Astrocyte (in vitro differentiated cells and primary cell): ENCODE data around the gene PKHD1. TPM values are rescaled to one million over a fixed set of nuclear protein-coding genes. Genes with fewer than 3 reads are reported as not detected.
"Not testable (repeated sequence)": the region's sequence is repeated elsewhere in the genome, so short reads cannot be mapped to it uniquely, and the experiment has no call there.

Source experiments
- DNase-seq: peaks from one replicate; pipeline ENCODE4 v3.0.0-alpha.2; 2010; ENCODE audit warnings: low read depth
- FAIRE-seq: peaks from 2 replicates; lab custom pipeline; 2011; peaks lifted over from hg19 to GRCh38; lab: Jason Lieb, UNC
- H2AFZ ChIP-seq: 2 replicates; pipeline ENCODE4 v1.6.0; 2012; ENCODE audit warnings: low read depth, low read length, inconsistent platforms
- H3K27ac ChIP-seq: 2 replicates; pipeline ENCODE4 v1.5.1; 2011; ENCODE audit warnings: low read depth, low read length, inconsistent platforms
- H3K27me3 ChIP-seq: 2 replicates; pipeline ENCODE4 v1.6.0; 2011; ENCODE audit warnings: low read length, inconsistent platforms; ENCODE audit not compliant: insufficient read depth
- H3K36me3 ChIP-seq: 2 replicates; pipeline ENCODE4 v1.5.1; 2011; ENCODE audit warnings: low read length, inconsistent platforms; ENCODE audit not compliant: insufficient read depth
- H3K4me1 ChIP-seq: 2 replicates; pipeline ENCODE4 v1.5.1; 2011; ENCODE audit warnings: low read length, inconsistent platforms; ENCODE audit not compliant: insufficient read depth
- H3K4me2 ChIP-seq: 2 replicates; pipeline ENCODE4 v1.6.0; 2012; ENCODE audit warnings: low read length, inconsistent platforms
- H3K4me3 ChIP-seq: 2 replicates; pipeline ENCODE4 v1.5.1; 2011; ENCODE audit warnings: low read depth, mild to moderate bottlenecking, low read length, inconsistent platforms; ENCODE audit not compliant: insufficient read depth
- H3K79me2 ChIP-seq: 2 replicates; pipeline ENCODE4 v1.6.0; 2012; ENCODE audit warnings: mild to moderate bottlenecking, low read length, inconsistent platforms; ENCODE audit not compliant: insufficient read depth
- H3K9ac ChIP-seq: 2 replicates; pipeline ENCODE4 v1.6.0; 2012; ENCODE audit warnings: mild to moderate bottlenecking, low read length, inconsistent platforms
- H3K9me3 ChIP-seq: 2 replicates; pipeline ENCODE4 v1.5.1; 2012; ENCODE audit warnings: low read depth, mild to moderate bottlenecking, low read length, inconsistent platforms; ENCODE audit not compliant: insufficient read depth
- H4K20me1 ChIP-seq: 2 replicates; pipeline ENCODE4 v1.6.0; 2012; ENCODE audit warnings: low read length, inconsistent platforms; ENCODE audit not compliant: insufficient read depth
- H3K27ac Mint-ChIP-seq: one replicate; pipeline ENCODE4 v1.8.0; 2021; ENCODE audit warnings: mild to moderate bottlenecking, mixed read lengths; ENCODE audit not compliant: unreplicated experiment
- H3K27me3 Mint-ChIP-seq: one replicate; pipeline ENCODE4 v1.8.0; 2021; ENCODE audit warnings: low read depth, mixed read lengths; ENCODE audit not compliant: unreplicated experiment
- H3K36me3 Mint-ChIP-seq: one replicate; pipeline ENCODE4 v1.8.0; 2021; ENCODE audit warnings: low read depth, mixed read lengths; ENCODE audit not compliant: unreplicated experiment
- H3K4me1 Mint-ChIP-seq: one replicate; pipeline ENCODE4 v1.8.0; 2021; ENCODE audit warnings: low read depth, mixed read lengths; ENCODE audit not compliant: unreplicated experiment
- H3K4me3 Mint-ChIP-seq: one replicate; pipeline ENCODE4 v1.8.0; 2021; ENCODE audit warnings: mild to moderate bottlenecking, moderate library complexity, mixed read lengths; ENCODE audit not compliant: unreplicated experiment
- H3K9me3 Mint-ChIP-seq: one replicate; pipeline ENCODE4 v1.8.0; 2021; ENCODE audit warnings: mild to moderate bottlenecking, mixed read lengths; ENCODE audit not compliant: unreplicated experiment
- CTCF ChIP-seq: IDR thresholded peaks from 2 replicates; pipeline ENCODE4 v1.5.1; 2011; ENCODE audit warnings: low read depth, mild to moderate bottlenecking, inconsistent platforms, low read length, moderate library complexity; ENCODE audit not compliant: insufficient read depth
- EZH2 ChIP-seq: IDR thresholded peaks from 2 replicates; pipeline ENCODE4 v1.6.1; 2012; ENCODE audit warnings: mild to moderate bottlenecking, low read length, inconsistent platforms; ENCODE audit not compliant: insufficient read depth
- total RNA-seq: library from RNA; stranded (reverse); gene quantifications from 2 replicates; pipeline ENCODE4 v1.2.1, GENCODE V29; 2021

The PKHD1 gene
- total RNA-seq, 1 donor from 2014 or later: 0.16 TPM

GRCh38 chr6:51927450-51927849 is 160.0 kb downstream of the PKHD1 start:
- Mint-ChIP-seq H3K36me3 (no peaks in the 10 kb centered on the region), H3K4me3 (no peak overlapping the region), H3K27ac (no peak overlapping the region), H3K4me1 (no peaks in the 10 kb centered on the region), H3K9me3 (no peaks in the 10 kb centered on the region), H3K27me3 (peaks cover 3% of the 10 kb centered on the region)
- no peaks in the 10 kb centered on the region for H3K4me1 ChIP-seq
- no peak overlapping the region for H3K4me3 ChIP-seq
- H3K27ac ChIP-seq: no peak overlapping the region
- no peaks in the 10 kb centered on the region for H4K20me1 ChIP-seq
- H3K27me3 ChIP-seq: no peaks in the 10 kb centered on the region
- DNase-seq (no peak), FAIRE-seq (no peak)
- TF ChIP-seq CTCF: no peak
- peaks cover 7% of the 10 kb centered on the region for H3K9me3 ChIP-seq
- H2AFZ ChIP-seq: no peak overlapping the region
- H3K9ac ChIP-seq: no peak overlapping the region
- no peak overlapping the region for H3K4me2 ChIP-seq
- H3K79me2 ChIP-seq: no peaks in the 10 kb centered on the region
- no peaks in the 10 kb centered on the region for H3K36me3 ChIP-seq

- FAIRE-seq (no peak), DNase-seq (no peak)
- H3K4me3 Mint-ChIP-seq: no peak overlapping the region
- no peaks in the 10 kb centered on the region for H3K36me3 Mint-ChIP-seq
- Histone ChIP-seq H4K20me1 (no peaks in the 10 kb centered on the region), H3K27me3 (no peaks in the 10 kb centered on the region), H2AFZ (no peak overlapping the region), H3K4me2 (no peak overlapping the region), H3K9me3 (peaks cover 8% of the 10 kb centered on the region), H3K36me3 (no peaks in the 10 kb centered on the region), H3K4me1 (no peaks in the 10 kb centered on the region), H3K9ac (no peak overlapping the region), H3K4me3 (no peak overlapping the region), H3K79me2 (no peaks in the 10 kb centered on the region), H3K27ac (no peak overlapping the region)
- H3K27me3 Mint-ChIP-seq: no peaks in the 10 kb centered on the region
- H3K4me1 Mint-ChIP-seq: no peaks in the 10 kb centered on the region
- no peaks in the 10 kb centered on the region for H3K9me3 Mint-ChIP-seq
- H3K27ac Mint-ChIP-seq: no peak overlapping the region
- TF ChIP-seq CTCF (no peak), EZH2 (no peak)
Observed at GRCh38 chr6:51926125-51926524, 161.3 kb downstream of the PKHD1 start.

GRCh38 chr6:51922479-51922878 is 164.9 kb downstream of the PKHD1 start:
- not testable (repeated sequence) for H3K9ac ChIP-seq, H2AFZ ChIP-seq, DNase-seq, H3K36me3 ChIP-seq, H3K4me2 ChIP-seq, H3K27me3 ChIP-seq, H3K79me2 ChIP-seq, H3K27ac ChIP-seq, H3K4me1 ChIP-seq, H4K20me1 ChIP-seq, H3K4me3 ChIP-seq, FAIRE-seq, H3K9me3 ChIP-seq, H3K4me3 Mint-ChIP-seq, H3K27me3 Mint-ChIP-seq, H3K36me3 Mint-ChIP-seq, H3K27ac Mint-ChIP-seq, H3K9me3 Mint-ChIP-seq, H3K4me1 Mint-ChIP-seq

GRCh38 chr6:51918347-51918746 is 169.1 kb downstream of the PKHD1 start:
- not testable (repeated sequence) for H3K4me3 Mint-ChIP-seq, H2AFZ ChIP-seq, H3K27me3 Mint-ChIP-seq, H3K36me3 ChIP-seq, H3K4me3 ChIP-seq, H3K4me2 ChIP-seq, H3K4me1 Mint-ChIP-seq, H3K9ac ChIP-seq, H3K27ac Mint-ChIP-seq, H3K36me3 Mint-ChIP-seq, H3K79me2 ChIP-seq, H3K27ac ChIP-seq, H3K9me3 Mint-ChIP-seq, FAIRE-seq, H3K4me1 ChIP-seq, H3K9me3 ChIP-seq, DNase-seq, H3K27me3 ChIP-seq, H4K20me1 ChIP-seq
